ENCODE measurements around the gene IL11.

Gene IL11

DNA sequence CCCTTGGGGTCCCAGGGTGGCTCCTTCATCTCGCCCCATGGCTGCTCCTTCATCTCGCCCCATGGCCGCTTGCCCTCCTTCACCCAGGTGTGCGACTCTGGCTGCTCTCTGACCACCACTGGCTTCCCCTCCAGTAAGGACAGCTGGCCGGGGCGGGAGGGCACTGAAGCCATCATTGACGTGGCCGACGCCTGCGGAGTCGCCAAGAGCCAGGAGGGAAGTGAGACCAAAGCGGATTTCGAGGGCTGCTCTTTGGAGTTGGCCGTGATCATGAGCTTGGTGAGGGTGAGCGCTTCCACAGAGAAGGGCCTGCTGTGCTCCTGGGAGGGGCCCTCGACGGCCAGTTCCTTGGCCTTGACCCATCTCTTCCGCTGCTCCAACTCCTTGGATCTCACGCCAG, 11.8 kb downstream of the IL11 start:
- 90 to 93% methylated on average over 16 to 18 of the region's 19 CpGs for WGBS, 2 experiments (ENCODE audit: insufficient coverage in 2 of 2)

DNA sequence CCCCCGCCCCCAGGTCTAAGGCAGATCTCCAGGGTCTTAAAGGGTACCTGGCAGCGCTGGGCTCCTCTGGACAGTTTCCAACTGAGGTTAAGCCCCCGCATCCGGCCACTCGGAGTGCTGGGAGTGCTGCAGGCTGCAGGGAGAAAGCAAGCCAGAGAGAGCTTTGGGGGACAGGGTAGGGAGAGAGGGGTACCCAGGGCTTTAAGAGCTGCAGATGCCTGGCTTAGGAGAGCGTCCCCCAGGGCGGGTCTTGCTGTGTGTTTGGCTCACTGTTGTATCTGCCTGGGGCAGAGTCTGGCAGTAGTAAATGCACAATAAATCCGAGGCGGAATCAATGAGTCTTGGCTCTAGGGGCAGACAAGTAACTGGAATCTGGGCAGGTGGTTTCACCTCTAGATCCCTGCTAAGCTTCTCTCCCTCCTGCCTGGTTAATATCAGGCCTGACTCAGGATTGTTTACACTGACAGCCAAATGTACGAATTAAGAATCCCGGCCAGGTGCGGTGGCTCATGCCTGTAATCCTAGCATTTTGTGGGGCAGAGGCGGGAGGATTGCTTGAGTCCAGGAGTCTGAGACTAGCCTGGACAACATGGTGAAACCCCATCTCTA, 14.9 kb downstream of the IL11 start:
- Histone ChIP-seq H3K9me3 (ENCODE audit: control insufficient read depth, low read length) (no peaks in the 10 kb centered on the region), H3K4me1 (ENCODE audit: control insufficient read depth, insufficient read depth, low read length, poor library complexity, severe bottlenecking) (peaks cover 3% of the 10 kb centered on the region), H3K4me3 (ENCODE audit: extremely low read depth, insufficient read depth, low read length, poor library complexity, severe bottlenecking) (no peak overlapping the region), H3K36me3 (ENCODE audit: control insufficient read depth, insufficient read depth, low read length) (no peaks in the 10 kb centered on the region), H3K27ac (ENCODE audit: low read depth, low read length, severe bottlenecking) (no peak overlapping the region)
- 49 to 52% methylated on average over 11 to 12 of the region's 13 CpGs for WGBS, 2 experiments (ENCODE audit: insufficient coverage in 2 of 2)

More for the DNA sequence above, 11.8 kb downstream of the IL11 start:
- H3K36me3 ChIP-seq (ENCODE audit: control insufficient read depth, insufficient read depth, low read length) = no peaks in the 10 kb centered on the region
- H3K27ac ChIP-seq (ENCODE audit: low read depth, low read length, severe bottlenecking) = no peak overlapping the region
- no peak overlapping the region for H3K4me3 ChIP-seq (ENCODE audit: extremely low read depth, insufficient read depth, low read length, poor library complexity, severe bottlenecking)
- peaks cover 8% of the 10 kb centered on the region for H3K4me1 ChIP-seq (ENCODE audit: control insufficient read depth, insufficient read depth, low read length, poor library complexity, severe bottlenecking)
- no peaks in the 10 kb centered on the region for H3K9me3 ChIP-seq (ENCODE audit: control insufficient read depth, low read length)

DNA sequence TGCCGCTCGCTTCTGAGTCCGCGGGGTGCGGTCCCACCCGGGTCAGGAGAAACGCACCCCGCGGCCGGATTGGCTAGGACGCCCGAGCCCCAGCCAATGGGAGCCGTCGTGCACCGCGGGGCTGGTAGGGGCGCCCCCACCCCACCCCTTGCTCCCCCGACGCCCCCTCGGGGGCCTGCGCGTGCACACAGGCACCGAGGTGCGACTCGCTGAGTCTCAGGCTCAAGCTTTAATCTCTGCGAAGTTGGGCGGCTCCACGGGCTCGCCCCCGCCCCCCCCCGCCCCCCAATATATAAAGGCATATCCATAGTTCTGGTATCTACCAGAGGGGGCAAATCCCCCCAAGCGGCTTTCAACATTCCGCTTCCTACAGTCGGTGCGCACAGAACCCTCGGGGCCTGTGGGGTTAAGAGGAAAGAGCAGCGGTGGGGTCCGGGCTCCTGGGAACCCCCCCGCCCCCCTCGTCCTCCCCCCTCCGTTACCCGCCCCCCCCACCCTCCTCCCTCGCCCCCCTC, 15.5 kb downstream of the IL11 start, which contains the start of gene COX6B2:
Gene COX6B2 (minus strand): TSS at position 22 of the 515 bp plus-strand sequence. CDS start 198 bp downstream, outside the sequence.
- H3K36me3 ChIP-seq (ENCODE audit: control insufficient read depth, insufficient read depth, low read length) = peaks cover 4% of the 10 kb centered on the region
- WGBS, 2 experiments (ENCODE audit: insufficient coverage in 2 of 2) = 4 to 6% methylated on average over 11 to 17 of the region's 43 CpGs
- H3K9me3 ChIP-seq (ENCODE audit: control insufficient read depth, low read length) = no peaks in the 10 kb centered on the region
- H3K4me1 ChIP-seq (ENCODE audit: control insufficient read depth, insufficient read depth, low read length, poor library complexity, severe bottlenecking) = peaks cover 3% of the 10 kb centered on the region
- no peak within 1 kb of the TSS for H3K27ac ChIP-seq (ENCODE audit: low read depth, low read length, severe bottlenecking)
- H3K4me3 ChIP-seq (ENCODE audit: extremely low read depth, insufficient read depth, low read length, poor library complexity, severe bottlenecking) = peak within 1 kb of the TSS; percentile 41

DNA sequence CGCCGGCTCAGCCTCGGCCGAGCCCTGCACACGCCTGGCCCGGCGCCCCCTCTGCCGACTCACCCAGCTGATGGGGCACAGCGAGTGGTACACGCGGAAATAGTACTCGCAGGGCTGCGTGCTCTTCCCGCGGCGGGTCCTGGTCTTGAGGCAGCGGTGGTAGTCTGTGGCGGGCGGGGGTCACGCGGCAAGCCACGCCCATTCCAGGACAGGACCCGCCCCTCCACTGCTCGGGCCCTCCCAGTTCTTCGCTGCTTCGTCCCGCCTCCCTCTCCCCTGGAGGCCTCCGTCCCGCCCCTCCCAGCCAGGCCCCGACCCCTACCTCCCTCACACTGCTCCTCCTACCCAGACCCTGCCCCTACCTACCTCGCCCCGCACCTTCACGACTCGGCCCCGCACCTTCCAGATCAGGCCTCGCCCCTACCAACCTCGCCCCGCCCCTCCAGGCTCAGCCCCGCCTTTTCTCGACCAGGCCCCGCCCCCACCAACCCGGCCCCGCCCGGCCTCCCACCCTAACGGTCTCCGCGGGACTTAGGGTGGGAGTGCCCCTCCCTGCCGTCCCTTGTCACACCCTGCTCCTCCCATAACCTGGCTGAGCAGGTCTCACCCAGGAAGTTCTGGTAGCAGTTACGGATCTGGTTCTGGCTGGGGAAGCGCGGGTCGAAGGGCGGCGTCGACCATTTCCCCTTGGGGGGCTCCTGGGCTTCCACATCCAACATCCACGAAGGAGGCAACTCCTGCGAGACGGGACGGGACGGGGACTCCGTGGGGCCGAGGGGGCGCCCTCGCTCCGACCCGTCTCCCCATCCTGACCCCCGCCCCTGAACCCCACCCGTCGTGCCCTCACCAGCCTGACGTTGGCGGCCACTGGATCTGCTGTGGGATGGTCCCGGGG, 16.2 kb downstream of the IL11 start:
- H3K9me3 ChIP-seq (ENCODE audit: control insufficient read depth, low read length) = no peaks in the 10 kb centered on the region
- no peak overlapping the region for H3K27ac ChIP-seq (ENCODE audit: low read depth, low read length, severe bottlenecking)
- peaks cover 8% of the 10 kb centered on the region for H3K36me3 ChIP-seq (ENCODE audit: control insufficient read depth, insufficient read depth, low read length)
- WGBS, 2 experiments (ENCODE audit: insufficient coverage in 2 of 2) = 3 to 4% methylated on average over 43 to 58 of the region's 72 CpGs
- H3K4me3 ChIP-seq (ENCODE audit: extremely low read depth, insufficient read depth, low read length, poor library complexity, severe bottlenecking) = peak overlapping the region; percentile 41
- H3K4me1 ChIP-seq (ENCODE audit: control insufficient read depth, insufficient read depth, low read length, poor library complexity, severe bottlenecking) = peaks cover 3% of the 10 kb centered on the region

DNA sequence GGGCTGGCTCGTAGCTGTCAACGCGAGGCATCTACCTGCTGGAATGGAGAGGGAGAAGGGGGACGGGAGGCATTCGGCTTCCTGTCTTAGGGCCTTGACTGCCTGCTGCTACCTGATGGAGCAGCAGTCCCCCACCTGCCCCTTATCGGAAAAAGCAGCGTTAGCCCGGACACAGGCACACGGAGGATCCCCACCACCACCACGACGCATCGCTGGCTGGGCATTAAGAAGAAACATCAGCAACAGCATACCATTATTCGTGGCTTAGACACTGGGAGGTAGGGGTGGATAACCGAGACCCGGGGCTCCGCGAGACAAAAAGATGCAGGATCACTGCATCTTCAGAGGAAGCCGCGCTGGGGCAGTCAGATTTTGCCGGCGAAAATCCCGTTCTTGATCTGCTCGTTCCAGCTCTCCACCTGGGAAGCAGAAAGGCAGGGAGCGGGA, 16.9 kb downstream of the IL11 start:
- Histone ChIP-seq H3K27ac (ENCODE audit: low read depth, low read length, severe bottlenecking) (no peak overlapping the region), H3K4me3 (ENCODE audit: extremely low read depth, insufficient read depth, low read length, poor library complexity, severe bottlenecking) (peak overlapping the region; percentile 41), H3K36me3 (ENCODE audit: control insufficient read depth, insufficient read depth, low read length) (peaks cover 8% of the 10 kb centered on the region), H3K4me1 (ENCODE audit: control insufficient read depth, insufficient read depth, low read length, poor library complexity, severe bottlenecking) (peaks cover 7% of the 10 kb centered on the region), H3K9me3 (ENCODE audit: control insufficient read depth, low read length) (no peaks in the 10 kb centered on the region)
- 10 to 11% methylated on average over 16 to 17 of the region's 24 CpGs for WGBS, 2 experiments (ENCODE audit: insufficient coverage in 2 of 2)

DNA sequence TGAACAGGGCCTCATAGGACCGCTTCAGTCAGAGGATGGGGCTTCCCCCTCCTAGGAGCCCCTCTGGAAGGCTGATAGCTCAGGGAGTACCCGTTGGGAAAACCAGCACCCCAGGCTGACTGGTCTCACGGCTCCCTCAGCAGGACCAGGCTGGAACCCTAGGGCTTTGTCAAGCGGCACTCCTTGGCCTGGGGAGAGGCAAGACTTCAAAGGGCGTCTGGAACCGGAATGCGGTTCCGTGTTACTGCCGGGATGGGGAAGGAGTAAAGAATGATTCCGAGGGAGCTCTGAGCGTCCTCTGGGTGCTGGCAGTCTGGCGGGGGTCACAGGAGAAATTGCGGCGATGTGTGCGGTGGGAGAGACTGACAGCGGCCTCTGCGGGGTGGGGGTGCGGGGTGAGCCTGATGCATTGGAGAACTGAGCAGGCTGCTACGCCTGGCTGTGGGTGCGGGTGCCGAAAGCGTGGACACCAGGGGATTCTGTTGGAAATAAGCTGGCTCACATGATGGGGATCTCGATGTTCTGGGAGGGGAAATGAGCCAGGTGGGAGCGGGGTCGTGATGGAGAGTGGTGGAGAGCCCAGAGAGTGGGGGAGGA, 17.6 kb downstream of the IL11 start:
- WGBS, 2 experiments (ENCODE audit: insufficient coverage in 2 of 2) = 81 to 85% methylated on average over 23 to 25 of the region's 25 CpGs
- peaks cover 15% of the 10 kb centered on the region for H3K4me1 ChIP-seq (ENCODE audit: control insufficient read depth, insufficient read depth, low read length, poor library complexity, severe bottlenecking)
- H3K9me3 ChIP-seq (ENCODE audit: control insufficient read depth, low read length) = no peaks in the 10 kb centered on the region
- H3K27ac ChIP-seq (ENCODE audit: low read depth, low read length, severe bottlenecking) = no peak overlapping the region
- no peak overlapping the region for H3K4me3 ChIP-seq (ENCODE audit: extremely low read depth, insufficient read depth, low read length, poor library complexity, severe bottlenecking)
- H3K36me3 ChIP-seq (ENCODE audit: control insufficient read depth, insufficient read depth, low read length) = peaks cover 8% of the 10 kb centered on the region

DNA sequence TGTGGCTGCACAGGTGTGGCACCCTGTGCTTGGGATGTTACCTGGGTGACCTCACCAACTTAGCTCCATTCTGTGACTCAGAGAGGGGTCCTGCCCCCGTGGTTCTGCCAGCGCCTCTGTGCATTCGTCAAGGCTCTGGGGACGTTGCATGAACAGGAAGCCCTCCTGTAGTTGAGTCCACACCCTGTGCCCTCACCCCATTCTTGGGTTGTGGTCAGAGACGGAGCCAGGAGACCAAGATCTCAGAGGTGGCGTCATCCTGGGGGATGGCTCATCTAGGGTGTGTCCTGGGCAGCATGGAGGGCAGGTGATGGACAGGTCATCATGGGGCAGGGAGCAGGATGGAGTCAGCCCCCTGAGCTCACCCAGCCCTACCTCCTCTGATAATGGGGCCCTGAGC, 18.2 kb downstream of the IL11 start:
- H3K4me3 ChIP-seq (ENCODE audit: extremely low read depth, insufficient read depth, low read length, poor library complexity, severe bottlenecking) = no peak overlapping the region
- peaks cover 17% of the 10 kb centered on the region for H3K4me1 ChIP-seq (ENCODE audit: control insufficient read depth, insufficient read depth, low read length, poor library complexity, severe bottlenecking)
- no peak overlapping the region for H3K27ac ChIP-seq (ENCODE audit: low read depth, low read length, severe bottlenecking)
- peaks cover 13% of the 10 kb centered on the region for H3K36me3 ChIP-seq (ENCODE audit: control insufficient read depth, insufficient read depth, low read length)
- 78 to 92% methylated on average over 5 to 6 of the region's 6 CpGs for WGBS, 2 experiments (ENCODE audit: insufficient coverage in 2 of 2)
- H3K9me3 ChIP-seq (ENCODE audit: control insufficient read depth, low read length) = no peaks in the 10 kb centered on the region

DNA sequence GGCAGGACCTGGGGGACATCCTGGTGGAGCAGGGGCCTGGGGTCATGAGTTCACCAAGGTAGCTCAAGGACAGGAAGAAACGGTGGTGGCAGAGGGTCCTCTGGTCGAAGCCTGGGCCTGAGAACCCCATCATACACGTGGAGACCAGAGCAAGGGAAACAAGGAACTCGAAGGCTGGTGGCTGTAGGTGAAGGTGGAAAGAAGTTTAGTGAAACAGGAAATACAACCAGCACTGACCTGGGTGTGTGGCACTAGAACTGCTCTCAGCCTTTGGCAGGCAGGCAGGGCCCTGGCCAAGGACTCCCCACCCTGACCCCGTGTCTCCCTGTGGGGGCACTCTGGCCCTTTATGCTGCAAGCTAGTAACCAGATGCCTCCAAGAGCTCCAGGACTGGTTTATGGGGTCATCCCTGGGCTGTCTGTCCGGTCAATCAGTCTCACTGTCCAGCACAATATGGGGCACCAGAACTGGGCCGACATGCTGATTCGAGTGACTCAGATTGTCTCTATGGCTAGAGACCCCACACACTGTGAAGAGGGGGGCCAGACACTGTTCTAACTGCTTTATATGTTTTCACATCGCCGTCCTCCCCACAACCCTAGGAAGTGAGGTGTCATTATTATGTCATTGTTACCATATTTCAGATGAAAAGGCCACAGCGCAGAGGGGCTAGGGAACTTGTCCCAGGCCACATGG, 19.5 kb downstream of the IL11 start:
- Histone ChIP-seq H3K9me3 (ENCODE audit: control insufficient read depth, low read length) (no peaks in the 10 kb centered on the region), H3K36me3 (ENCODE audit: control insufficient read depth, insufficient read depth, low read length) (peaks cover 16% of the 10 kb centered on the region), H3K27ac (ENCODE audit: low read depth, low read length, severe bottlenecking) (no peak overlapping the region), H3K4me3 (ENCODE audit: extremely low read depth, insufficient read depth, low read length, poor library complexity, severe bottlenecking) (no peak overlapping the region), H3K4me1 (ENCODE audit: control insufficient read depth, insufficient read depth, low read length, poor library complexity, severe bottlenecking) (peaks cover 17% of the 10 kb centered on the region)
- WGBS, 2 experiments (ENCODE audit: insufficient coverage in 2 of 2) = 92 to 95% methylated on average over 9 to 11 of the region's 11 CpGs

DNA sequence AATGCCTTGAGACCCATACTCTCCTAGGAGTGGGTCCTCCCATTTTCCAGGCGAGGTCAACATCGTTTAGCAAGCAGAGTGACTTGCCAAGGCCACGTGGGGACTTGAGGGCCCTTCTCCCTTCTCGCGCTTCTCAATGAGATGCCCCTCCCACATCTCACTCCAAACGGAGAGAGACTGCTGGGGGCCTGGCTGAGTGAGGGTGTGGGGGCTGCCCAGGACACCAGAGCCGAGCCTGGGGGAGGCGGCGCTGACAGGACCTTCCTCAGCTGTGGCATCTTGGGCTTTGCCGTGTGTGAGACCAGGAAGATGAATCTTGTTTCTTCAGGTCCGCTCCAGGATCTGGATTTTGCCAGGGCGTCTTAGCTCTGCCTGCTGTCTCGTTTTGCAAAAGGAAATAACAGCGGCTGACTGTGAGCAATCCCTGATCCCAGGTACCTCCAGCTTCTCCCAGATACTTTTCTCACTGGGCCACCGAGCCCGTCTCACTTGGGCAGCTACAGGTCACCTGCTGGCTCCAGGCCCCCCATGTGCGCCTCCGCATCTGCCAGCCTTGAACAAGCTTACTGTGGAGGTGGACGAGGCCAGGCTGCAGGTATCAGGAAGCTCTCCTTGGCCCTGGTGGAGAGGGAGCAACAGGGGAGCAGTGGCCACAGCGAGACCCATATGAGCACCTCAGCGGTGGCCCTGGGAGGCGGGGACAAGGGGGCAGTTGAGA, 21.8 kb downstream of the IL11 start:
- Histone ChIP-seq H3K9me3 (ENCODE audit: control insufficient read depth, low read length) (no peaks in the 10 kb centered on the region), H3K4me3 (ENCODE audit: extremely low read depth, insufficient read depth, low read length, poor library complexity, severe bottlenecking) (no peak overlapping the region), H3K36me3 (ENCODE audit: control insufficient read depth, insufficient read depth, low read length) (peaks cover 33% of the 10 kb centered on the region), H3K4me1 (ENCODE audit: control insufficient read depth, insufficient read depth, low read length, poor library complexity, severe bottlenecking) (peaks cover 23% of the 10 kb centered on the region), H3K27ac (ENCODE audit: low read depth, low read length, severe bottlenecking) (peak overlapping the region; percentile 23)
- WGBS, 2 experiments (ENCODE audit: insufficient coverage in 2 of 2) = 29 to 37% methylated on average over 14 to 15 of the region's 22 CpGs

Measured in mesodermal cell (in vitro differentiated cells).